Sigmoid colon (tissue), 4 donors: ENCODE measurements around the gene TRMT112.

Experiments
- POLR2AphosphoS5 ChIP-seq, 4 donors: sonication (generic); formaldehyde crosslinking; IDR thresholded peaks; one replicate each; pipeline ENCODE4 v1.6.1; 2017; ENCODE audit warnings: antibody characterized with exemption in 4 of 4
- TF ChIP-seq, protein P1 (sequence below), 4 experiments: fragments of 450-650 bp in 3 of 4; fragments of 200-600 bp in 1 of 4; IDR thresholded peaks; one replicate each; pipeline ENCODE4 v1.5.1; 2016 to 2019; ENCODE audit warnings: antibody characterized with exemption in 4 of 4, mild to moderate bottlenecking in 3 of 4, moderate library complexity in 2 of 4

DNA sequence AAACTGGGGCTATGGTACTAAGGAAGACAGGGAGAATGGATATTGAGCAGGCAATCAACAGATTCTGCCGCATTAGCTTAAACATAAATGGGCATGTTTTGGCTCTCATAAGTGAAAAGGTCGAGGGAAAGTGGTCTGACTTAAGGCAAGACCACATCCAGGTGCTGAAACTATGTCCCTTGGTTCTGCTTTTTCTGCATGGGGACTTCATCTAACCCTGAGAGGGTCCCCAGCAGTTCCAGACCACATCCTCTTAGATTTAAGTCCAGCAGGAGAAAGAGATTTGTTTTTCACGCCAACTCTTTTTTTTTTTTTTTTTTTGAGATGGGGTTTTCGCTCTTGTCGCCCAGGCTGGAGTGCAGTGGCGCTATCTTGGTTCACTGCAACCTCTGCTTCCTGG is 47.1 kb upstream of the TRMT112 start:
- TF ChIP-seq, protein P1, sequence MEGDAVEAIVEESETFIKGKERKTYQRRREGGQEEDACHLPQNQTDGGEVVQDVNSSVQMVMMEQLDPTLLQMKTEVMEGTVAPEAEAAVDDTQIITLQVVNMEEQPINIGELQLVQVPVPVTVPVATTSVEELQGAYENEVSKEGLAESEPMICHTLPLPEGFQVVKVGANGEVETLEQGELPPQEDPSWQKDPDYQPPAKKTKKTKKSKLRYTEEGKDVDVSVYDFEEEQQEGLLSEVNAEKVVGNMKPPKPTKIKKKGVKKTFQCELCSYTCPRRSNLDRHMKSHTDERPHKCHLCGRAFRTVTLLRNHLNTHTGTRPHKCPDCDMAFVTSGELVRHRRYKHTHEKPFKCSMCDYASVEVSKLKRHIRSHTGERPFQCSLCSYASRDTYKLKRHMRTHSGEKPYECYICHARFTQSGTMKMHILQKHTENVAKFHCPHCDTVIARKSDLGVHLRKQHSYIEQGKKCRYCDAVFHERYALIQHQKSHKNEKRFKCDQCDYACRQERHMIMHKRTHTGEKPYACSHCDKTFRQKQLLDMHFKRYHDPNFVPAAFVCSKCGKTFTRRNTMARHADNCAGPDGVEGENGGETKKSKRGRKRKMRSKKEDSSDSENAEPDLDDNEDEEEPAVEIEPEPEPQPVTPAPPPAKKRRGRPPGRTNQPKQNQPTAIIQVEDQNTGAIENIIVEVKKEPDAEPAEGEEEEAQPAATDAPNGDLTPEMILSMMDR (IDR thresholded peaks at IDR 0.05) = no peak
- no peak for TF ChIP-seq POLR2AphosphoS5 (IDR thresholded peaks at IDR 0.05)
